Epithelial cell of prostate (primary cell): ENCODE measurements around the gene RAB31.

Source experiments
- DNase-seq: peaks from one replicate; pipeline ENCODE4 v3.0.0-alpha.2; 2011; ENCODE audit warnings: low read depth, low spot score
- H3K27ac ChIP-seq: fragments of 450-650 bp; 2 replicates; pipeline ENCODE4 v1.5.1; 2017; ENCODE audit warnings: mild to moderate bottlenecking

The RAB31 gene

GRCh38 chr18:9735238-9735637 is 27.1 kb downstream of the RAB31 start:
- H3K27ac ChIP-seq = peak overlapping the region; percentile 63
- no peak for DNase-seq

- H3K27ac ChIP-seq = no peak overlapping the region
- DNase-seq = no peak
These were observed 27.8 kb downstream of the RAB31 start for GRCh38 chr18:9735879-9736278.

GRCh38 chr18:9736286-9736835 is 28.3 kb downstream of the RAB31 start:
- no peak overlapping the region for H3K27ac ChIP-seq
- no peak for DNase-seq

GRCh38 chr18:9737006-9737405 is 28.9 kb downstream of the RAB31 start:
- peak overlapping the region; percentile 9 for H3K27ac ChIP-seq
- DNase-seq = no peak

GRCh38 chr18:9737472-9738121 is 29.5 kb downstream of the RAB31 start:
- H3K27ac ChIP-seq = peak overlapping the region; percentile 9
- no peak for DNase-seq

GRCh38 chr18:9738266-9738969 is 30.3 kb downstream of the RAB31 start:
- DNase-seq = no peak
- no peak overlapping the region for H3K27ac ChIP-seq

GRCh38 chr18:9739516-9739915 is 31.4 kb downstream of the RAB31 start:
- H3K27ac ChIP-seq = peak overlapping the region; percentile 55
- no peak for DNase-seq

- peak overlapping the region; percentile 55 for H3K27ac ChIP-seq
These were observed 32.0 kb downstream of the RAB31 start for GRCh38 chr18:9740071-9740470.

GRCh38 chr18:9741406-9741792 is 33.3 kb downstream of the RAB31 start:
- peak overlapping the region; percentile 96 for H3K27ac ChIP-seq
- DNase-seq = no peak

More at GRCh38 chr18:9740071-9740470, 32.0 kb downstream of the RAB31 start:
- DNase-seq = no peak

- no peak for DNase-seq
- peak overlapping the region; percentile 96 for H3K27ac ChIP-seq
These were observed 33.9 kb downstream of the RAB31 start for GRCh38 chr18:9741793-9742523.

GRCh38 chr18:9742524-9743131 is 34.5 kb downstream of the RAB31 start:
- peak overlapping the region; percentile 96 for H3K27ac ChIP-seq
- DNase-seq = no peak

- peak; percentile 87 for DNase-seq
- H3K27ac ChIP-seq = peak overlapping the region; percentile 96
These were observed 35.3 kb downstream of the RAB31 start for GRCh38 chr18:9743200-9744016.

- DNase-seq = no peak
- H3K27ac ChIP-seq = no peak overlapping the region
These were observed 38.9 kb downstream of the RAB31 start for GRCh38 chr18:9746958-9747357.

- no peak for DNase-seq
These were observed 41.5 kb downstream of the RAB31 start for GRCh38 chr18:9749611-9750010.

GRCh38 chr18:9750112-9750511 is 42.0 kb downstream of the RAB31 start:
- DNase-seq = no peak
- H3K27ac ChIP-seq = no peak overlapping the region

More at GRCh38 chr18:9749611-9750010, 41.5 kb downstream of the RAB31 start:
- no peak overlapping the region for H3K27ac ChIP-seq

- no peak overlapping the region for H3K27ac ChIP-seq
- DNase-seq = no peak
These were observed 42.7 kb downstream of the RAB31 start for GRCh38 chr18:9750606-9751304.

GRCh38 chr18:9751371-9752031 is 43.4 kb downstream of the RAB31 start:
- no peak overlapping the region for H3K27ac ChIP-seq

GRCh38 chr18:9753846-9754245 is 45.7 kb downstream of the RAB31 start:
- peak overlapping the region; percentile 50 for H3K27ac ChIP-seq
- no peak for DNase-seq

More at GRCh38 chr18:9751371-9752031, 43.4 kb downstream of the RAB31 start:
- DNase-seq = no peak
